HCT116 (cell line): Measurements from ENCODE around the gene PLCH2. TPM values are rescaled to one million over a fixed set of nuclear protein-coding genes. Genes with fewer than 3 reads are reported as not detected.

Source experiments
- ATAC-seq: fragments of 200-7000 bp; cut with Tn5 transposase; 2 replicates; pipeline ENCODE4 v1.9.1; 2020; ENCODE audit warnings: mild to moderate bottlenecking, moderate library complexity
- BruUV-seq: library from RNA; stranded (reverse); fragments of 400-500 nt; replicated peaks from 2 replicates; lab custom pipeline; 2021; lab: Mats Ljungman, UMichigan
- CTCF ChIA-PET: fragments of 300-600 bp; sonication (Branson Sonifier 250); formaldehyde crosslinking; loops from one replicate; lab custom pipeline; 2021; ENCODE audit warnings: antibody characterized with exemption; lab: Charles Lee
- POLR2A ChIA-PET: fragments of 300-600, 350-600 bp; sonication (Branson Sonifier 250); formaldehyde crosslinking; loops from one replicate; lab custom pipeline; 2021; ENCODE audit warnings: antibody characterized with exemption; lab: Charles Lee
- RAD21 ChIA-PET, 2 experiments: fragments of 300-600 bp; sonication (Branson Sonifier 250); formaldehyde crosslinking; loops; one replicate each; lab custom pipeline; 2023; ENCODE audit warnings: low total read pairs in 2 of 2; ENCODE audit not compliant: uncharacterized antibody in 2 of 2, unreplicated experiment in 2 of 2, low non-redundant PET in 1 of 2; lab: Charles Lee
- DNase-seq: peaks from one replicate; pipeline ENCODE4 v3.0.0-alpha.2; 2010; ENCODE audit warnings: low read depth, low spot score
- H2AFZ ChIP-seq: fragments of 200-600 bp; shearing (Covaris generic), sonication (generic); 2 replicates; pipeline ENCODE4 v1.6.1; 2017; ENCODE audit warnings: low read depth, mixed run types, mixed read lengths, antibody characterized with exemption, low read length; ENCODE audit not compliant: poor library complexity, severe bottlenecking
- H3K27ac ChIP-seq: 2 replicates; pipeline ENCODE4 v1.5.1; 2012; ENCODE audit warnings: low read depth, low read length
- H3K27me3 ChIP-seq: fragments of 200-600 bp; sonication (generic); 2 replicates; pipeline ENCODE4 v1.6.1; 2016; ENCODE audit warnings: mixed run types, low read length, mixed read lengths; ENCODE audit not compliant: insufficient read depth
- H3K36me3 ChIP-seq, 2 experiments: fragments of 200-500 bp in 1 of 2; fragments of 200-600 bp in 1 of 2; sonication (Bioruptor generic) in 1 of 2; sonication (generic) in 1 of 2; 2 replicates each; pipeline versions ENCODE4 v1.5.1 to v1.6.1; 2014 to 2016; ENCODE audit warnings: low read length in 2 of 2, inconsistent platforms in 1 of 2, mixed read lengths in 1 of 2, mixed run types in 1 of 2; ENCODE audit not compliant: insufficient read depth in 2 of 2, control insufficient read depth in 1 of 2
- H3K4me1 ChIP-seq, 2 experiments: fragments of 200-600 bp in 1 of 2; sonication (generic) in 1 of 2; 2 replicates each; pipeline versions ENCODE4 v1.5.1 to v1.6.1; 2012 to 2017; ENCODE audit warnings: low read length in 2 of 2, inconsistent platforms in 1 of 2, mild to moderate bottlenecking in 1 of 2, mixed read lengths in 1 of 2, mixed run types in 1 of 2, moderate library complexity in 1 of 2; ENCODE audit not compliant: insufficient read depth in 2 of 2, control insufficient read depth in 1 of 2
- H3K4me2 ChIP-seq: fragments of 200-600 bp; sonication (generic); 2 replicates; pipeline ENCODE4 v1.6.1; 2017; ENCODE audit warnings: mixed run types, low read length, mixed read lengths
- H3K4me3 ChIP-seq, 2 experiments: fragments of 200-600 bp in 1 of 2; sonication (generic) in 1 of 2; replicated peaks in 1 of 2; 2 replicates each; pipeline ENCODE4 v1.5.1; 2011 to 2016; ENCODE audit warnings: low read length in 2 of 2, control low read depth in 1 of 2, low read depth in 1 of 2, mild to moderate bottlenecking in 1 of 2, mixed read lengths in 1 of 2, mixed run types in 1 of 2
- H3K79me2 ChIP-seq: fragments of 200-600 bp; sonication (generic); 2 replicates; pipeline ENCODE4 v1.6.1; 2017; ENCODE audit warnings: mild to moderate bottlenecking, mixed run types, low read length, moderate library complexity, mixed read lengths; ENCODE audit not compliant: insufficient read depth
- H3K9ac ChIP-seq: fragments of 200-600 bp; sonication (generic); 2 replicates; pipeline ENCODE4 v1.6.1; 2016; ENCODE audit warnings: low read length, mixed read lengths
- H3K9me2 ChIP-seq: fragments of 200-600 bp; sonication (generic), shearing (Covaris generic); 2 replicates; pipeline ENCODE4 v1.6.1; 2017; ENCODE audit warnings: mixed run types, mild to moderate bottlenecking, moderate library complexity; ENCODE audit not compliant: insufficient read depth
- H3K9me3 ChIP-seq, 2 experiments: fragments of 200-500 bp in 1 of 2; fragments of 200-600 bp in 1 of 2; sonication (Bioruptor generic) in 1 of 2; sonication (generic) in 1 of 2; 2 replicates each; pipeline ENCODE4 v1.6.1; 2014 to 2017; ENCODE audit warnings: low read length in 2 of 2, mixed read lengths in 2 of 2, inconsistent platforms in 1 of 2, low read depth in 1 of 2, mild to moderate bottlenecking in 1 of 2, mixed run types in 1 of 2, moderate library complexity in 1 of 2; ENCODE audit not compliant: control insufficient read depth in 1 of 2, insufficient read depth in 1 of 2
- H4K20me1 ChIP-seq: fragments of 200-600 bp; sonication (generic), shearing (Covaris generic); 2 replicates; pipeline ENCODE4 v1.6.1; 2017; ENCODE audit warnings: mixed run types, mild to moderate bottlenecking, moderate library complexity; ENCODE audit not compliant: insufficient read depth
- ATF3 ChIP-seq: IDR thresholded peaks from 2 replicates; pipeline ENCODE4 v1.6.1; 2012
- CEBPB ChIP-seq: IDR thresholded peaks from 2 replicates; pipeline ENCODE4 v1.6.1; 2012; ENCODE audit warnings: low read depth
- CTCF ChIP-seq, 3 experiments: fragments of 200-600 bp in 1 of 3; sonication (generic) in 1 of 3; IDR thresholded peaks in 2 of 3; conservative IDR thresholded peaks in 1 of 3; 2 replicates each; pipeline ENCODE4 v1.5.1; 2012 to 2017; ENCODE audit warnings: low read depth in 2 of 3, low read length in 2 of 3, antibody characterized with exemption in 1 of 3, borderline replicate concordance in 1 of 3, control low read depth in 1 of 3, mild to moderate bottlenecking in 1 of 3, mixed read lengths in 1 of 3, mixed run types in 1 of 3, moderate library complexity in 1 of 3; ENCODE audit not compliant: insufficient read depth in 1 of 3
- EGR1 ChIP-seq: IDR thresholded peaks from 2 replicates; pipeline ENCODE4 v1.6.1; 2012; ENCODE audit warnings: low read depth
- EZH2phosphoT487 ChIP-seq: fragments of 200-600 bp; IDR thresholded peaks from 2 replicates; pipeline ENCODE4 v1.6.1; 2018; ENCODE audit warnings: antibody characterized with exemption, borderline replicate concordance
- POLR2AphosphoS5 ChIP-seq: IDR thresholded peaks from 2 replicates; pipeline ENCODE4 v1.6.1; 2011; ENCODE audit warnings: mild to moderate bottlenecking, low read depth, low read length, moderate library complexity
- RAD21 ChIP-seq: IDR thresholded peaks from 2 replicates; pipeline ENCODE4 v1.6.1; 2012; ENCODE audit warnings: low read depth, mild to moderate bottlenecking
- REST ChIP-seq: IDR thresholded peaks from 2 replicates; pipeline ENCODE4 v1.6.1; 2012; ENCODE audit warnings: low read depth
- SIN3A ChIP-seq: IDR thresholded peaks from 2 replicates; pipeline ENCODE4 v1.6.1; 2012; ENCODE audit warnings: low read depth
- ZBTB33 ChIP-seq: IDR thresholded peaks from 2 replicates; pipeline ENCODE4 v1.6.1; 2011; ENCODE audit warnings: mild to moderate bottlenecking, low read length, moderate library complexity; ENCODE audit not compliant: insufficient replicate concordance; ENCODE audit errors: extremely low read depth
- intact Hi-C: fragments of 100-400 bp; cut with micrococcal nuclease; formaldehyde crosslinking; loops from 2 replicates; pipeline ENCODE4 v1.10.0; 2022
- total RNA-seq: library from RNA; stranded (reverse); gene quantifications from one replicate; pipeline ENCODE4 v1.2.1, GENCODE V29; 2021; ENCODE audit not compliant: unreplicated experiment

Gene PLCH2
- total RNA-seq, 1 experiment from 2014 or later = 2.0 TPM

GRCh38 chr1:2512862-2513421 lies 36.9 kb downstream of the PLCH2 start:
- no peak overlapping the region for H3K4me2 ChIP-seq
- H3K27ac ChIP-seq = no peak overlapping the region
- intact Hi-C loops = no loop called here
- H4K20me1 ChIP-seq = no peaks in the 10 kb centered on the region
- no peaks in the 10 kb centered on the region for H3K27me3 ChIP-seq
- H3K79me2 ChIP-seq = no peaks in the 10 kb centered on the region
- H3K9me2 ChIP-seq = no peaks in the 10 kb centered on the region
- no peaks in the 10 kb centered on the region for H3K9me3 ChIP-seq
- DNase-seq (no peak), ATAC-seq (no peak)
- H3K36me3 ChIP-seq = peaks cover 7 to 16% of the 10 kb centered on the region in 2 experiments; a peak in 3 of 4 replicates
- ChIA-PET RAD21 (no interaction called here), POLR2A (no interaction called here), CTCF (no interaction called here)
- H3K4me1 ChIP-seq = no peaks in the 10 kb centered on the region
- H3K9ac ChIP-seq = no peak overlapping the region
- BruUV-seq = no TSS peak
- H2AFZ ChIP-seq = no peak overlapping the region
- no peak overlapping the region for H3K4me3 ChIP-seq
- no peak for TF ChIP-seq RAD21
- no peak for TF ChIP-seq CEBPB
- no peak for TF ChIP-seq CTCF (IDR thresholded peaks at IDR 0.05 in 2 of 3, conservative IDR thresholded peaks at IDR 0.05 in 1 of 3; ENCODE audit: borderline replicate concordance in 1 of 3, insufficient read depth in 1 of 3, low read depth in 2 of 3, low read length in 2 of 3)
- no peak for TF ChIP-seq EGR1
- TF ChIP-seq, all 23 proteins: peak for 0

- no peaks in the 10 kb centered on the region for H3K9me3 ChIP-seq
- intact Hi-C loops = no loop called here
- ChIA-PET POLR2A (no interaction called here), CTCF (no interaction called here), RAD21 (no interaction called here)
- no TSS peak for BruUV-seq
- H3K36me3 ChIP-seq = peaks cover 18 to 26% of the 10 kb centered on the region in 2 experiments; a peak in 3 of 4 replicates
- no peaks in the 10 kb centered on the region for H3K4me1 ChIP-seq
- no peaks in the 10 kb centered on the region for H3K79me2 ChIP-seq
- H4K20me1 ChIP-seq = no peaks in the 10 kb centered on the region
- no peak overlapping the region for H3K4me2 ChIP-seq
- H3K27me3 ChIP-seq = no peaks in the 10 kb centered on the region
- H3K4me3 ChIP-seq = no peak overlapping the region
- H3K27ac ChIP-seq = no peak overlapping the region
- TF ChIP-seq ZBTB33 = no peak
- TF ChIP-seq REST = no peak
- no peak for TF ChIP-seq POLR2AphosphoS5
- TF ChIP-seq ATF3 = no peak
- TF ChIP-seq EGR1 = no peak
- no peak for TF ChIP-seq EZH2phosphoT487
- TF ChIP-seq SIN3A = no peak
- DNase-seq = no peak
- H3K9ac ChIP-seq = no peak overlapping the region
- ATAC-seq = no peak
- no peak overlapping the region for H2AFZ ChIP-seq
- H3K9me2 ChIP-seq = no peaks in the 10 kb centered on the region
Observed at GRCh38 chr1:2513939-2514652, 38.0 kb downstream of the PLCH2 start.
